Measurements from ENCODE around the gene TOMM40L. TPM values are rescaled to one million over a fixed set of nuclear protein-coding genes. Genes with fewer than 3 reads are reported as not detected.

TOMM40L gene
- total RNA-seq, 1 donor from 2014 or later = 25.3 TPM

DNA sequence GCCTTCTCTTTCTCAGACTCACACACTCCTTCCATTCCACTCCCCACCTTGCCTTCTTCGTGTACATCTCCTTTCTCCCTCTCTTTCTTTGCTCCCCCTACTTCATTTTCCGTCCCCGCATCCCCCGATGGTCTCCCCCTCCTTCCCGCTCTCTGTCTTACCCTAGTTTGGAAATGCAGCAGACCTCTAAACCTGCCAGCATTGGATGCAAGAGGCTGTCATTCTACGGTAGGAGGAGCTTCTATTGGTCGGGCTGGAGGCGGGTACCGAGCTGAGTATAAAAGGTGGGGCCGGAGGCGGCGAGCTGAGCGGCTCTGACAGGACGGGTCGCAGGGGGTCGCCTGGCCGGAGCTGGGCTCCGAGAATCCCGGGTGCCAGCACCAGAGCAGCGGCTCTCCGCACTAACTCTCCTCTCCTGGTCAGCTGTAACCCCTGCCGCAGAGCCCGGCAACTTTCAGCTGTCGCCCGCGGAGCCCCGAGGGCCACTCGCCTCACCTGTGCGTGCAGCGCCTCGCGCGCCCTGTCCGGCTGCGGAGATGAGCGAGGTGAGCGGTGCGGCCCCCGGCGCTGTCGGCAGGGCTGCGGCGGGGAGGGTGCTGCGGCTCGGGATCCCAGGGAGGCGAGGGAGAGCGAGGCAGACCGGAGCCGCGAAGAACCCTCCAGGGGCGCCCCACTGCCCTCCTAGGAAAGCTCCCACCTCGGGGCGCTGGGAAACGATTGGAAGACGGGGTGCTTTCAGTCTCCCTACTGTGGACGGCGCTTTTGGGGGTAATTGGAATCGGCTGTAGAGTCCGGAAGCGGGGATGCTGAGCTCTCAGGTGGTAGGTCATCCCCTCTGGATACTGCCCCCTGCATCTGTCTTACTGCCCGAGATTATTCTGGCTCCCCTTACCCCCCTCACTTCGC lies 32.8 kb downstream of the TOMM40L start, which contains the start of gene PCP4L1:
Gene PCP4L1 (plus strand): TSS at position 307 of the 906 bp plus-strand sequence. CDS start 230 bp downstream, at position 537.
- peak; percentile 22 for DNase-seq (ENCODE audit: low spot score)
- Mint-ChIP-seq H3K4me1 (ENCODE audit: low read depth) (peaks cover 16% of the 10 kb centered on the region), H3K9me3 (peaks cover 20% of the 10 kb centered on the region), H3K27ac (no peak within 1 kb of the TSS), H3K27me3 (ENCODE audit: insufficient read depth) (peaks cover 40% of the 10 kb centered on the region), H3K4me3 (peak within 1 kb of the TSS; percentile 66), H3K36me3 (ENCODE audit: low read depth) (peaks cover 6% of the 10 kb centered on the region)
- intact Hi-C loops (cut with micrococcal nuclease) = no loop called here

GRCh38 chr1:161259345-161259702 lies 33.5 kb downstream of the TOMM40L start:
- Mint-ChIP-seq H3K4me1 (ENCODE audit: low read depth) (peaks cover 16% of the 10 kb centered on the region), H3K27ac (no peak overlapping the region), H3K9me3 (peaks cover 20% of the 10 kb centered on the region), H3K27me3 (ENCODE audit: insufficient read depth) (peaks cover 40% of the 10 kb centered on the region), H3K36me3 (ENCODE audit: low read depth) (peaks cover 6% of the 10 kb centered on the region), H3K4me3 (peak overlapping the region; percentile 61)
- intact Hi-C loops (cut with micrococcal nuclease) = no loop called here
- DNase-seq (ENCODE audit: low spot score) = no peak

DNA sequence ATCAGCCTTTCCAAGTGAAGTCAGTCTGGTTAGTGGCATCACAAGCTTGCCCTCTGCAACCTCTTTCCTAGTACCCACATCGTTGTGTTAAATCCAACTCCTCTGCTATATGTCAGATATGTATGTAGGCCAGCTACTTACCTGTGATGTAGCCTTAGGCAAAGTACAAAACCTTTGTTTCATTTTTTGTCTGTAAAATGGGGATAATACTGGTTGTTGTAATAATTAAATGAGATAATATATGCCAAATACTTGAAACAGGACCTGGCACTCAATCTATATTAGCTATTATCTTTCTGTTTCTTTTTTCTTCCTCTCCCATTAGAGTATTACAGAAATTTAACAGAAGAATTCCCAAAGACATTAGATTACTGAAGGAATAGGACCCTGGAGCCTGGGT lies 33.9 kb downstream of the TOMM40L start:
- intact Hi-C loops (cut with micrococcal nuclease) = no loop called here
- Mint-ChIP-seq H3K27me3 (ENCODE audit: insufficient read depth) (peaks cover 40% of the 10 kb centered on the region), H3K36me3 (ENCODE audit: low read depth) (peaks cover 6% of the 10 kb centered on the region), H3K4me3 (peak overlapping the region; percentile 61), H3K27ac (no peak overlapping the region), H3K4me1 (ENCODE audit: low read depth) (peaks cover 16% of the 10 kb centered on the region), H3K9me3 (peaks cover 20% of the 10 kb centered on the region)
- DNase-seq (ENCODE audit: low spot score) = no peak

GRCh38 chr1:161260376-161261260 lies 34.8 kb downstream of the TOMM40L start:
- H3K9me3 Mint-ChIP-seq = peaks cover 20% of the 10 kb centered on the region
- peaks cover 6% of the 10 kb centered on the region for H3K36me3 Mint-ChIP-seq (ENCODE audit: low read depth)
- no peak overlapping the region for H3K27ac Mint-ChIP-seq
- H3K4me1 Mint-ChIP-seq (ENCODE audit: low read depth) = peaks cover 16% of the 10 kb centered on the region
- no peak overlapping the region for H3K4me3 Mint-ChIP-seq
- peaks cover 43% of the 10 kb centered on the region for H3K27me3 Mint-ChIP-seq (ENCODE audit: insufficient read depth)
- DNase-seq (ENCODE audit: low spot score) = no peak
- intact Hi-C loops (cut with micrococcal nuclease) = no loop called here

DNA sequence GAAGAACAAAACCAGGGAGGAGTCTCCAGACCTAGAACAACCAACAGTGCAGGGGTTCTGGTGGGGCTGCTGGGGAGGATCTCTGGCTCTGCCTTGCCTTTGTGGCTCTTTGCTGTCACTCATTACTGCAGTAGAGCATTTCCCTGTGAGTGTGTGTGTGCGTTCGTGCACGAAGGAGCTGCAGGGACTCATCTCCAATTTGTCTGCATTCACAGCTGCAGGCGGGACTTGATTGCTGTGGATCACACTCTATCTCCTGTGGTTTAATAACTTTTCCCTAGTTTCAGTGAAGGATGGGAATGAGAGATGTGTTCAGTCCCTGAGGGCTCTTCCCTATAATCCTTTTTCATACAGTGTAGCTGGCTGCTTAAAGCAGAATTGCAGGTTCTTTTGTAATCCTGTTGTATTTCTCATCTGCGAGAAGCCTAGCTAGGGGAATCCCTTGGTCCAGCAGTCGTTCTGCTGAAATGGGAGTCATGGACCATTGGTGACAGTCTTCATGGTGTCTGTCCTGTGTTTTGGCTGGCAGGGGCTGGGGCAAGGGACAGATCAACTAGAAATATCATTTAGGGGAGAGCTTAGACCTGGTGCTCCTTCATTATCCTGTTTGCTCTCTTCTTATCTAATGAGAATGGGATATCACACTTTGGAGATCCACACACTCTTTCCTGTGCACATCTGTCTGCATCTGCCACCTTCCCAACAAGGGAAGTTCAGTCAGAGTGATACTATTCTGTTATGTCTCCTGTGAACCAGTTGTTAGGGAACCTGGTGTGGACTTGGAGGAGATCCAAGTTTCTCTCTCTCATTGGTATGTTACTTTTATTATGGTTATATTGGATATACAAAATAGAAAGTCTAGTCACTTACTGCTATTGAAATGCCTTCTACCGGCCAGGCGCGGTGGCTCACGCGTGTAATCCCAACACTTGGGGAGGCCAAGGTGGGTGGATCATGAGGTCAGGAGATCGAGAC lies 35.7 kb downstream of the TOMM40L start:
- Mint-ChIP-seq H3K27ac (no peak overlapping the region), H3K4me1 (ENCODE audit: low read depth) (peaks cover 16% of the 10 kb centered on the region), H3K9me3 (peaks cover 20% of the 10 kb centered on the region), H3K36me3 (ENCODE audit: low read depth) (peaks cover 6% of the 10 kb centered on the region), H3K4me3 (no peak overlapping the region), H3K27me3 (ENCODE audit: insufficient read depth) (peaks cover 42% of the 10 kb centered on the region)
- no peak for DNase-seq (ENCODE audit: low spot score)
- intact Hi-C loops (cut with micrococcal nuclease) = no loop called here

DNA sequence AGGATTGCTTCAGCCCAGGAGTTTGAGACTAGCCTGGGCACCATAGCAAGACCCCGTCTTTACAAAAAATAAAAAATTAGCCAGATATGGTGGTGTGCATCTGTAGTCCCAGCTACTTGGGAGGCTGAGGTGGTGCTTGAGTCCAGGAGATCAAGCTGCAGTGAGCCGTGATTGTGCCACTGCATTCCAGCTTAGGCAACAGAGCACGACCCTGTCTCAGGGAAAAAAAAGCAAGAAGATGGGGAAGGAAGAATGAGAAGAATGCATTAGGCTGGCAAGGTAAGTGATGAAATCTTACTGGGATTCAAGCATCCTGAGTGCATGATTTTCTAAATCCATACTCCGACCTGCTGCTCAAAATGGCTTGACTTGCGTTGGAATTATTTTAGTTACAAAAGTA lies 39.4 kb downstream of the TOMM40L start:
- H3K27me3 Mint-ChIP-seq (ENCODE audit: insufficient read depth) = peaks cover 21% of the 10 kb centered on the region
- no peak for DNase-seq (ENCODE audit: low spot score)
- intact Hi-C loops (cut with micrococcal nuclease) = no loop called here
- no peaks in the 10 kb centered on the region for H3K36me3 Mint-ChIP-seq (ENCODE audit: low read depth)
- no peak overlapping the region for H3K27ac Mint-ChIP-seq
- no peak overlapping the region for H3K4me3 Mint-ChIP-seq
- H3K4me1 Mint-ChIP-seq (ENCODE audit: low read depth) = no peaks in the 10 kb centered on the region
- H3K9me3 Mint-ChIP-seq = no peaks in the 10 kb centered on the region

DNA sequence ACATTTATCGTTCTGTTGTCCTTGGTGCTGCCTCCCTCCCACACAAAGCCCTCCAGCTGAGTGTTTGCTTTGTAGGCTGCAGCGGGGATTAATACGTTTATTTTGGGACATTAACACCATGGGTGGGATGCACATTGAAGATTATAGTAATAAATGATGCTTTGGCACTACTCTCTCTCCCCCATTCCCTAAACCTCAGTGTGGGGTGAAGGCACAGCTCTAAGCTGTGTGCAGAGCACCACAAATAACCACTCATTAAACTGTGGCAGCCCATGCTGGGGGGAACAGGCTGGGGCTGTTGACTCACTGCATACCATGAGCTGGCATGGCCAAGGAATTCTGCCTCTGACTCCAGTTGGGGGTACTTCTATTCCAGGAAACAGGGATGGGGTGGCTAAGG lies 40.3 kb downstream of the TOMM40L start:
- no peaks in the 10 kb centered on the region for H3K36me3 Mint-ChIP-seq (ENCODE audit: low read depth)
- no peak for DNase-seq (ENCODE audit: low spot score)
- no peak overlapping the region for H3K27ac Mint-ChIP-seq
- no peak overlapping the region for H3K4me3 Mint-ChIP-seq
- peaks cover 14% of the 10 kb centered on the region for H3K27me3 Mint-ChIP-seq (ENCODE audit: insufficient read depth)
- H3K9me3 Mint-ChIP-seq = no peaks in the 10 kb centered on the region
- H3K4me1 Mint-ChIP-seq (ENCODE audit: low read depth) = no peaks in the 10 kb centered on the region
- intact Hi-C loops (cut with micrococcal nuclease) = no loop called here

GRCh38 chr1:161266836-161267235 lies 41.0 kb downstream of the TOMM40L start:
- Mint-ChIP-seq H3K9me3 (no peaks in the 10 kb centered on the region), H3K4me1 (ENCODE audit: low read depth) (no peaks in the 10 kb centered on the region), H3K4me3 (no peak overlapping the region), H3K27me3 (ENCODE audit: insufficient read depth) (peaks cover 8% of the 10 kb centered on the region), H3K36me3 (ENCODE audit: low read depth) (no peaks in the 10 kb centered on the region), H3K27ac (no peak overlapping the region)
- no peak for DNase-seq (ENCODE audit: low spot score)
- intact Hi-C loops (cut with micrococcal nuclease) = no loop called here

- H3K4me3 Mint-ChIP-seq = no peak overlapping the region
- no peak overlapping the region for H3K27ac Mint-ChIP-seq
- intact Hi-C loops (cut with micrococcal nuclease) = no loop called here
- no peak for DNase-seq (ENCODE audit: low spot score)
- no peaks in the 10 kb centered on the region for H3K4me1 Mint-ChIP-seq (ENCODE audit: low read depth)
- peaks cover 6% of the 10 kb centered on the region for H3K27me3 Mint-ChIP-seq (ENCODE audit: insufficient read depth)
- no peaks in the 10 kb centered on the region for H3K36me3 Mint-ChIP-seq (ENCODE audit: low read depth)
- no peaks in the 10 kb centered on the region for H3K9me3 Mint-ChIP-seq
These were observed 41.5 kb downstream of the TOMM40L start for GRCh38 chr1:161267321-161267720.

GRCh38 chr1:161273402-161273801 lies 47.5 kb downstream of the TOMM40L start:
- Mint-ChIP-seq H3K36me3 (ENCODE audit: low read depth) (no peaks in the 10 kb centered on the region), H3K4me1 (ENCODE audit: low read depth) (no peaks in the 10 kb centered on the region), H3K27ac (no peak overlapping the region), H3K9me3 (no peaks in the 10 kb centered on the region), H3K4me3 (no peak overlapping the region), H3K27me3 (ENCODE audit: insufficient read depth) (peaks cover 12% of the 10 kb centered on the region)
- DNase-seq (ENCODE audit: low spot score) = no peak
- intact Hi-C loops (cut with micrococcal nuclease) = no loop called here

GRCh38 chr1:161274874-161275273 lies 49.0 kb downstream of the TOMM40L start:
- no peaks in the 10 kb centered on the region for H3K4me1 Mint-ChIP-seq (ENCODE audit: low read depth)
- no peaks in the 10 kb centered on the region for H3K9me3 Mint-ChIP-seq
- peaks cover 17% of the 10 kb centered on the region for H3K27me3 Mint-ChIP-seq (ENCODE audit: insufficient read depth)

More at GRCh38 chr1:161274874-161275273, 49.0 kb downstream of the TOMM40L start:
- Mint-ChIP-seq H3K4me3 (no peak overlapping the region), H3K36me3 (ENCODE audit: low read depth) (no peaks in the 10 kb centered on the region), H3K27ac (no peak overlapping the region)
- DNase-seq (ENCODE audit: low spot score) = no peak
- intact Hi-C loops (cut with micrococcal nuclease) = no loop called here
